Thoracic aorta (tissue), 2 donors: ENCODE results near the gene ORC3. TPM values are rescaled to one million over a fixed set of nuclear protein-coding genes. Genes with fewer than 3 reads are reported as not detected.
A peak's percentile ranks its signal among the peaks of the same experiment; 100 is the strongest.

Experiments
- ATAC-seq: fragments of 150-250 bp; one replicate; pipeline ENCODE4 v1.8.0; 2017; ENCODE audit warnings: low read depth; ENCODE audit not compliant: insufficient number of reproducible peaks, low FRiP score
- DNase-seq: peaks from one replicate; pipeline ENCODE4 v3.0.0-alpha.2; 2020; ENCODE audit warnings: low spot score
- H3K27ac ChIP-seq, 2 donors: fragments of 200-600 bp; sonication (generic); 1 replicate in 1 of 2; 2 replicates in 1 of 2; pipeline ENCODE4 v1.5.1; 2016; ENCODE audit warnings: mild to moderate bottlenecking in 2 of 2, moderate library complexity in 2 of 2
- H3K27me3 ChIP-seq: fragments of 200-600 bp; sonication (generic); replicated peaks from 2 replicates; pipeline ENCODE4 v1.6.0; 2016; ENCODE audit warnings: mild to moderate bottlenecking; ENCODE audit not compliant: insufficient read depth
- H3K36me3 ChIP-seq: fragments of 200-600 bp; sonication (generic); one replicate; pipeline ENCODE4 v1.5.1; 2016
- H3K4me1 ChIP-seq, 2 donors: fragments of 200-600 bp; sonication (generic); 1 replicate in 1 of 2; 2 replicates in 1 of 2; pipeline versions ENCODE4 v1.5.1 to v1.6.0; 2016; ENCODE audit warnings: low read depth in 2 of 2, mild to moderate bottlenecking in 1 of 2; ENCODE audit not compliant: control insufficient read depth in 1 of 2
- H3K4me3 ChIP-seq: fragments of 200-600 bp; sonication (generic); 2 replicates; pipeline ENCODE4 v1.5.1; 2016; ENCODE audit warnings: mild to moderate bottlenecking
- H3K9me3 ChIP-seq: fragments of 200-600 bp; sonication (generic); 2 replicates; pipeline ENCODE4 v1.5.1; 2016
- total RNA-seq, 2 donors: library from RNA; depleted of rRNA; stranded (reverse); fragments of >200 nt; gene quantifications; one replicate each; pipeline versions ENCODE4 v1.1.0 to v1.2.3, GENCODE V29; 2016
- TF ChIP-seq, protein P1 (sequence below): fragments of 200-600 bp; sonication (generic); IDR thresholded peaks from one replicate; pipeline ENCODE4 v1.5.1; 2019; ENCODE audit warnings: antibody characterized with exemption

ORC3 gene
- total RNA-seq, 2 donors from 2014 or later, result 7.3 to 13.8 TPM

DNA sequence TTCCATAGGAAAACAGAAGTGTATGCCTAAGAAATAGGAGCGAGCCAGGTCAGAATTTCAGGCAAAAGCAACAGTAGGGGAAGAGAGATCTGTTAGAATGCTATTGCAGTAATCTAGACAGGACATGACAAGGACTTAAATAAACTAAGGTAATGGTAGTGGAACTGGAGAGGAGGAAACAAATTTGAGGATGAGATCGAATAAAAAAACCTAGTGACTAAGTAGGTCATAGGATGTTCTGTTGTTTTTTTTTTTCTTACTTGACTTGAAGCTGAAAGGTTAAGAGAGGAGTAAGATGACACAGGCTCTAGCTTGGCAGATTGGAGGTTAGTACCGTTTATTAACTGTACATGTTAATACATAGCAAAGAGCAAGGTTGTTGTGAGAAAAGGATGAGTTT is 28.6 kb downstream of the ORC3 start:
- Histone ChIP-seq H3K36me3 (peaks cover 10% of the 10 kb centered on the region), H3K4me3 (no peak overlapping the region), H3K27me3 (no peaks in the 10 kb centered on the region), H3K9me3 (no peaks in the 10 kb centered on the region), H3K4me1 (peaks cover 6 to 7% of the 10 kb centered on the region in 2 donors), H3K27ac (no peak overlapping the region)
- DNase-seq (no peak), ATAC-seq (no peak)
- TF ChIP-seq, protein P1, sequence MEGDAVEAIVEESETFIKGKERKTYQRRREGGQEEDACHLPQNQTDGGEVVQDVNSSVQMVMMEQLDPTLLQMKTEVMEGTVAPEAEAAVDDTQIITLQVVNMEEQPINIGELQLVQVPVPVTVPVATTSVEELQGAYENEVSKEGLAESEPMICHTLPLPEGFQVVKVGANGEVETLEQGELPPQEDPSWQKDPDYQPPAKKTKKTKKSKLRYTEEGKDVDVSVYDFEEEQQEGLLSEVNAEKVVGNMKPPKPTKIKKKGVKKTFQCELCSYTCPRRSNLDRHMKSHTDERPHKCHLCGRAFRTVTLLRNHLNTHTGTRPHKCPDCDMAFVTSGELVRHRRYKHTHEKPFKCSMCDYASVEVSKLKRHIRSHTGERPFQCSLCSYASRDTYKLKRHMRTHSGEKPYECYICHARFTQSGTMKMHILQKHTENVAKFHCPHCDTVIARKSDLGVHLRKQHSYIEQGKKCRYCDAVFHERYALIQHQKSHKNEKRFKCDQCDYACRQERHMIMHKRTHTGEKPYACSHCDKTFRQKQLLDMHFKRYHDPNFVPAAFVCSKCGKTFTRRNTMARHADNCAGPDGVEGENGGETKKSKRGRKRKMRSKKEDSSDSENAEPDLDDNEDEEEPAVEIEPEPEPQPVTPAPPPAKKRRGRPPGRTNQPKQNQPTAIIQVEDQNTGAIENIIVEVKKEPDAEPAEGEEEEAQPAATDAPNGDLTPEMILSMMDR, result no peak

DNA sequence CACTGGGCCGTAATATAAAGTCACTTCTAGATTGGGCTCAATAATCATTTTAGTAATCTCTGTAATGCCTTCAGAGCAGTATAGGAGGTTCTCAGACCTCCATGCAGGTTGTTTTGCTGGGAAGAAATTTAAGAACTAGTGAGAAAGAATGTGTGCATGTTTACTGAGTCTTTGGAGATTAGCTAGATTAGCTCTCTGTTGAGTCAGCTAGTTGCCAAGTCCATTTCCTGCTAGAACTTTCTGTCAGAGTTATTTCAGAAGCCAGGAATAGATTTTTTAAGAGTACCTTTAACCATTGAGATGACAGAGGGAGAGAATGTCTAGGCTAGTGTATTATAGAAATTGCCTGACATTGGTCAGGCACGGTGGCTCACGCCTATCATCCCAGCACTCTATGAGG is 33.3 kb downstream of the ORC3 start:
- DNase-seq (no peak), ATAC-seq (peak; percentile 55)
- Histone ChIP-seq H3K9me3 (no peaks in the 10 kb centered on the region), H3K4me3 (no peak overlapping the region), H3K27ac (peak overlapping the region; percentile 57 to 61), H3K36me3 (no peaks in the 10 kb centered on the region), H3K27me3 (no peaks in the 10 kb centered on the region), H3K4me1 (peaks cover 7 to 13% of the 10 kb centered on the region in 2 donors)
- TF ChIP-seq, protein P1, result no peak

- H3K27ac ChIP-seq, result no peak overlapping the region
- no peaks in the 10 kb centered on the region for H3K27me3 ChIP-seq
- H3K36me3 ChIP-seq, result peaks cover 2% of the 10 kb centered on the region
- H3K4me1 ChIP-seq, result peaks cover 0 to 8% of the 10 kb centered on the region in 2 donors
- no peak for DNase-seq
- no peak overlapping the region for H3K4me3 ChIP-seq
- TF ChIP-seq, protein P1, result no peak
- no peak for ATAC-seq
- H3K9me3 ChIP-seq, result no peaks in the 10 kb centered on the region
Measured at GRCh38 chr6:87628424-87628823, 38.5 kb downstream of the ORC3 start.

DNA sequence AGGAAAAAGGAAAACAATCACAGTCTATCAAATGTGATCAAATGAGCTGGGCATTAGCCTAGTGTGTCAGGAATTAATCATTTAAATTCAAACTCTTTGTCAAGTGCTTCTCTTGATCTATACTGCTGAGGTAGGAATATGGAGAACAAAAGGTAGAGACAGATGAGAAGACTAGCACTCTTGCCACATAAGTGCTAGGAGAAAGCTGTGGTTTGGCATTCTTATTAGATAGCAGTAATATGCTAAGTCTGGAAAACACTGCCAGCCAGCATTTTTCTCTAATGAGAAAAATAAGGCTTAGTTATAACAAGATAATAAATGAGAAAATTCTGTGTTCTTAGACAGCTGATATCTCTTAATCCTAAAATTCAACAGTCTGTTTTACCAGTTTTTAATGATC is 38.9 kb downstream of the ORC3 start:
- Histone ChIP-seq H3K27ac (no peak overlapping the region), H3K27me3 (no peaks in the 10 kb centered on the region), H3K4me3 (no peak overlapping the region), H3K4me1 (peaks cover 0 to 4% of the 10 kb centered on the region in 2 donors), H3K36me3 (peaks cover 2% of the 10 kb centered on the region), H3K9me3 (no peaks in the 10 kb centered on the region)
- ATAC-seq, result no peak
- TF ChIP-seq, protein P1, result no peak
- DNase-seq, result no peak

GRCh38 chr6:87630746-87631145 is 40.8 kb downstream of the ORC3 start:
- no peak overlapping the region for H3K4me3 ChIP-seq
- DNase-seq, result no peak
- H3K36me3 ChIP-seq, result peaks cover 2% of the 10 kb centered on the region
- no peaks in the 10 kb centered on the region for H3K9me3 ChIP-seq
- no peaks in the 10 kb centered on the region for H3K27me3 ChIP-seq
- no peak overlapping the region for H3K27ac ChIP-seq
- H3K4me1 ChIP-seq, result no peaks in the 10 kb centered on the region
- TF ChIP-seq, protein P1, result no peak
- ATAC-seq, result no peak
